Neural progenitor cell (in vitro differentiated cells): Measurements from ENCODE around the gene GLG1. TPM values are rescaled to one million over a fixed set of nuclear protein-coding genes. Genes with fewer than 3 reads are reported as not detected.
"Not testable (repeated sequence)": the region's sequence is repeated elsewhere in the genome, so short reads cannot be mapped to it uniquely, and the experiment has no call there.

Experiments used
- DNase-seq: peaks from one replicate; pipeline ENCODE4 v3.0.0-alpha.2; 2016; ENCODE audit warnings: low spot score
- H2AFZ ChIP-seq: fragments of 200-600 bp; sonication (generic); replicated peaks from 2 replicates; pipeline ENCODE4 v1.6.1; 2016; ENCODE audit warnings: antibody characterized with exemption
- H3F3A ChIP-seq: fragments of 200-600 bp; sonication (generic); 2 replicates; pipeline ENCODE4 v1.6.1; 2016; ENCODE audit warnings: antibody characterized with exemption, low read depth
- H3K27ac ChIP-seq: fragments of 200-600 bp; sonication (generic); 2 replicates; pipeline ENCODE4 v1.5.1; 2016; ENCODE audit warnings: mild to moderate bottlenecking
- H3K27me3 ChIP-seq: fragments of 200-600 bp; sonication (generic); 2 replicates; pipeline ENCODE4 v1.6.1; 2016; ENCODE audit warnings: mild to moderate bottlenecking, moderate library complexity
- H3K36me3 ChIP-seq: fragments of 200-600 bp; sonication (generic); 2 replicates; pipeline ENCODE4 v1.5.1; 2016
- H3K4me1 ChIP-seq: fragments of 200-600 bp; sonication (generic); 2 replicates; pipeline ENCODE4 v1.6.1; 2016; ENCODE audit warnings: mixed run types
- H3K4me2 ChIP-seq: fragments of 200-600 bp; sonication (generic); 2 replicates; pipeline ENCODE4 v1.6.1; 2016
- H3K4me3 ChIP-seq: fragments of 200-600 bp; sonication (generic); 2 replicates; pipeline ENCODE4 v1.5.1; 2016
- H3K79me2 ChIP-seq: fragments of 200-600 bp; sonication (generic); 2 replicates; pipeline ENCODE4 v1.6.1; 2016; ENCODE audit warnings: low read depth
- H3K9ac ChIP-seq: fragments of 200-600 bp; sonication (generic); 2 replicates; pipeline ENCODE4 v1.6.1; 2016
- H3K9me3 ChIP-seq: fragments of 200-600 bp; sonication (generic); 2 replicates; pipeline ENCODE4 v1.5.1; 2016; ENCODE audit warnings: low read depth
- H4K20me1 ChIP-seq: fragments of 200-600 bp; sonication (generic); 2 replicates; pipeline ENCODE4 v1.6.1; 2016; ENCODE audit warnings: low read depth
- H3K27ac Mint-ChIP-seq: 3 replicates; pipeline ENCODE4 v1.8.0; 2021; ENCODE audit warnings: mixed read lengths
- H3K27me3 Mint-ChIP-seq: 2 replicates; pipeline ENCODE4 v1.8.0; 2022; ENCODE audit warnings: low read depth, mild to moderate bottlenecking, inconsistent platforms, moderate library complexity, mixed read lengths; ENCODE audit not compliant: insufficient read depth
- H3K36me3 Mint-ChIP-seq: 3 replicates; pipeline ENCODE4 v1.8.0; 2021; ENCODE audit warnings: mixed read lengths
- H3K4me1 Mint-ChIP-seq: 3 replicates; pipeline ENCODE4 v1.8.0; 2021; ENCODE audit warnings: mixed read lengths
- H3K4me3 Mint-ChIP-seq: 3 replicates; pipeline ENCODE4 v1.8.0; 2021; ENCODE audit warnings: mild to moderate bottlenecking, moderate library complexity, mixed read lengths
- H3K9me3 Mint-ChIP-seq: 3 replicates; pipeline ENCODE4 v1.8.0; 2020; ENCODE audit warnings: mixed read lengths
- CTCF ChIP-seq: fragments of 200-600 bp; sonication (generic); IDR thresholded peaks from 2 replicates; pipeline ENCODE4 v1.5.1; 2017; ENCODE audit warnings: antibody characterized with exemption, mild to moderate bottlenecking
- EZH2 ChIP-seq: fragments of 200-600 bp; sonication (generic); IDR thresholded peaks from 2 replicates; pipeline ENCODE4 v1.6.1; 2017; ENCODE audit warnings: antibody characterized with exemption, mild to moderate bottlenecking, moderate library complexity
- EZH2phosphoT487 ChIP-seq: fragments of 200-600 bp; sonication (generic); IDR thresholded peaks from 2 replicates; pipeline ENCODE4 v1.6.1; 2017; ENCODE audit warnings: antibody characterized with exemption
- total RNA-seq: library from RNA; depleted of rRNA; stranded (reverse); fragments of >200 nt; gene quantifications from 2 replicates; pipeline ENCODE4 v1.2.3, GENCODE V29; 2015; ENCODE audit warnings: low replicate concordance

GLG1 gene
- total RNA-seq, 1 donor from 2014 or later = 117 TPM

- H4K20me1 ChIP-seq = no peaks in the 10 kb centered on the region
- peaks cover 5% of the 10 kb centered on the region for H3K36me3 ChIP-seq
- no peak overlapping the region for H3K4me3 ChIP-seq
- no peaks in the 10 kb centered on the region for H3F3A ChIP-seq
- Mint-ChIP-seq H3K9me3 (peaks cover 14% of the 10 kb centered on the region), H3K4me3 (no peak overlapping the region), H3K36me3 (peaks cover 29% of the 10 kb centered on the region), H3K27ac (no peak overlapping the region), H3K4me1 (no peaks in the 10 kb centered on the region), H3K27me3 (peaks cover 2% of the 10 kb centered on the region)
- DNase-seq = no peak
- no peaks in the 10 kb centered on the region for H3K79me2 ChIP-seq
- H3K4me1 ChIP-seq = no peaks in the 10 kb centered on the region
- no peaks in the 10 kb centered on the region for H3K9me3 ChIP-seq
- no peak overlapping the region for H3K4me2 ChIP-seq
- H3K27me3 ChIP-seq = no peaks in the 10 kb centered on the region
- TF ChIP-seq EZH2phosphoT487 (no peak), EZH2 (no peak), CTCF (no peak)
- H2AFZ ChIP-seq = no peak overlapping the region
- no peak overlapping the region for H3K27ac ChIP-seq
- H3K9ac ChIP-seq = no peak overlapping the region
These were observed 82.0 kb downstream of the GLG1 start for GRCh38 chr16:74524926-74525325.

- no peaks in the 10 kb centered on the region for H3K9me3 ChIP-seq
- no peak overlapping the region for H3K9ac ChIP-seq
- Mint-ChIP-seq H3K36me3 (peaks cover 33% of the 10 kb centered on the region), H3K27ac (no peak overlapping the region), H3K9me3 (peaks cover 19% of the 10 kb centered on the region), H3K4me3 (no peak overlapping the region), H3K27me3 (peaks cover 2% of the 10 kb centered on the region), H3K4me1 (no peaks in the 10 kb centered on the region)
- H3K4me3 ChIP-seq = no peak overlapping the region
- DNase-seq = no peak
- no peaks in the 10 kb centered on the region for H3K27me3 ChIP-seq
- H2AFZ ChIP-seq = no peak overlapping the region
- H3K4me1 ChIP-seq = no peaks in the 10 kb centered on the region
- no peaks in the 10 kb centered on the region for H3F3A ChIP-seq
- TF ChIP-seq EZH2phosphoT487 (no peak), CTCF (no peak), EZH2 (no peak)
- no peaks in the 10 kb centered on the region for H4K20me1 ChIP-seq
- H3K36me3 ChIP-seq = peaks cover 5% of the 10 kb centered on the region
- H3K27ac ChIP-seq = no peak overlapping the region
- H3K4me2 ChIP-seq = no peak overlapping the region
- peaks cover under 1% of the 10 kb centered on the region for H3K79me2 ChIP-seq
These were observed 82.8 kb downstream of the GLG1 start for GRCh38 chr16:74524117-74524516.

GRCh38 chr16:74523706-74524105 lies 83.2 kb downstream of the GLG1 start:
- not testable (repeated sequence) for H3K4me1 Mint-ChIP-seq, H3K79me2 ChIP-seq, H3K27ac Mint-ChIP-seq, H3K27me3 ChIP-seq, H3K4me2 ChIP-seq, H3K4me1 ChIP-seq, H3K4me3 ChIP-seq, H3K9me3 ChIP-seq, H3K4me3 Mint-ChIP-seq, H3K9ac ChIP-seq, H3K27me3 Mint-ChIP-seq, H4K20me1 ChIP-seq, H3K36me3 ChIP-seq, H3K27ac ChIP-seq, H2AFZ ChIP-seq, DNase-seq, H3F3A ChIP-seq
- peaks cover 19% of the 10 kb centered on the region for H3K9me3 Mint-ChIP-seq
- peaks cover 33% of the 10 kb centered on the region for H3K36me3 Mint-ChIP-seq

GRCh38 chr16:74522160-74522559 lies 84.8 kb downstream of the GLG1 start:
- Mint-ChIP-seq H3K4me3 (no peak overlapping the region), H3K4me1 (no peaks in the 10 kb centered on the region), H3K27ac (no peak overlapping the region), H3K27me3 (peaks cover 2% of the 10 kb centered on the region), H3K9me3 (peaks cover 25% of the 10 kb centered on the region), H3K36me3 (peaks cover 38% of the 10 kb centered on the region)
- no peak overlapping the region for H3K4me2 ChIP-seq
- no peak overlapping the region for H2AFZ ChIP-seq
- no peak overlapping the region for H3K4me3 ChIP-seq
- no peaks in the 10 kb centered on the region for H3K9me3 ChIP-seq
- peaks cover 17% of the 10 kb centered on the region for H3K79me2 ChIP-seq
- DNase-seq = no peak
- no peaks in the 10 kb centered on the region for H3F3A ChIP-seq
- H4K20me1 ChIP-seq = no peaks in the 10 kb centered on the region
- no peak overlapping the region for H3K9ac ChIP-seq
- H3K36me3 ChIP-seq = peaks cover 5% of the 10 kb centered on the region
- no peaks in the 10 kb centered on the region for H3K4me1 ChIP-seq
- no peak for TF ChIP-seq EZH2phosphoT487
- no peak for TF ChIP-seq CTCF
- TF ChIP-seq EZH2 = no peak
- H3K27ac ChIP-seq = no peak overlapping the region
- no peaks in the 10 kb centered on the region for H3K27me3 ChIP-seq
